Body of pancreas (tissue), 4 donors: ENCODE data around the gene IGSF8.
A peak's percentile ranks its signal among the peaks of the same experiment; 100 is the strongest.

Experiments used
- POLR2A ChIP-seq, 3 donors: fragments of 450-650 bp; IDR thresholded peaks; one replicate each; pipeline ENCODE4 v1.6.1; 2016; ENCODE audit warnings: antibody characterized with exemption in 3 of 3, mild to moderate bottlenecking in 2 of 3
- TF ChIP-seq, protein P1 (sequence below), 7 experiments: fragments of 450-650 bp in 4 of 7; fragments of 200-600 bp in 3 of 7; sonication (generic) in 3 of 7; IDR thresholded peaks; one replicate each; pipeline ENCODE4 v1.5.1; 2016 to 2019; ENCODE audit warnings: antibody characterized with exemption in 7 of 7

DNA sequence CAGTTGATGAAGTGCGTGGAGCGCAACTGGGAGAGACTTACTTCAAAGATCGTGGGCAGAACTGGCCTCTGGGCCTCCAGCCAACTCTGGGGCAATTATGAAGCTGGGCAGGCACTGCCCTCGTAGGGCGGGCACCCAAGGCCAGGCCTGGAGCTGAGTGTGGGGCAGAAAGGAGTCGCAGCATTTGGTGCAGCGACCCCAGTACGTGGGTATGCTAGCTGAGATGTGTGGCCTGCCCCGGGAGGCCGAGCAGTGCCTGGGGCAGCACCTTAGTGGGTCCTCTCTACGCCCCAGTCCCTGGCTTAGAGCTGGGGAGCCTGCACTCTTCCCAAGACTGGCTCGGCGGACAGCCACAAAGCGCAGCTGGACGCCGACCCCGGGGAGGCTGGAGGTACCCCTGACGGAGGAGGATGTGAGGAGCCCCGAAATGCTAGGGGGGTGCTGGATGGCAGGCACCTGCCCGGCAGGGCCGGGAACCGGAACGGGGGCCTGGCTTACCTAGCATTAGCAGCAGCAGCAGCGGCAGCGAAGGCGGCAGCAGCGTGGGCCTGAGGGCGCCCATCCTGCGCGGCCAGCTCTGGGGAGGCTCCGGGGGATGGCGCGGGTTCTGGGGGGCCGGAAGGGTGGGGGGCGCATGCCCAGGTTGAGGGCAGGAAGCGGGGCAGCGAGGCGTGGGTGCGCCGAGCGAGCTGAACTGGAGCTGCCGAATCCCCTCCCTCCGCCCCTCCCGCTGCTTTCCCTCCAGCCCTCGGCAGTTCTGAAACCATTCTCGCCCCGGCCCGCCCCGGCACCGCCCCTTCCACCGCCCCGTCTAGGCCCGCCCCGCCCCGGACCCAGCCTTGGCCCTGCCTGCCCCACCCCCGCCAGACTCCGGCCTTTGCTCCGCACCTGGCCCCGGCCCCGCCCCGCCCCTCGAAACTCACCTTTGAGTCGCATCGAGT is at the start of gene IGSF8:
- peak; percentile 34 to 64 (median 42) for TF ChIP-seq POLR2A (IDR thresholded peaks at IDR 0.05)
- TF ChIP-seq, protein P1, sequence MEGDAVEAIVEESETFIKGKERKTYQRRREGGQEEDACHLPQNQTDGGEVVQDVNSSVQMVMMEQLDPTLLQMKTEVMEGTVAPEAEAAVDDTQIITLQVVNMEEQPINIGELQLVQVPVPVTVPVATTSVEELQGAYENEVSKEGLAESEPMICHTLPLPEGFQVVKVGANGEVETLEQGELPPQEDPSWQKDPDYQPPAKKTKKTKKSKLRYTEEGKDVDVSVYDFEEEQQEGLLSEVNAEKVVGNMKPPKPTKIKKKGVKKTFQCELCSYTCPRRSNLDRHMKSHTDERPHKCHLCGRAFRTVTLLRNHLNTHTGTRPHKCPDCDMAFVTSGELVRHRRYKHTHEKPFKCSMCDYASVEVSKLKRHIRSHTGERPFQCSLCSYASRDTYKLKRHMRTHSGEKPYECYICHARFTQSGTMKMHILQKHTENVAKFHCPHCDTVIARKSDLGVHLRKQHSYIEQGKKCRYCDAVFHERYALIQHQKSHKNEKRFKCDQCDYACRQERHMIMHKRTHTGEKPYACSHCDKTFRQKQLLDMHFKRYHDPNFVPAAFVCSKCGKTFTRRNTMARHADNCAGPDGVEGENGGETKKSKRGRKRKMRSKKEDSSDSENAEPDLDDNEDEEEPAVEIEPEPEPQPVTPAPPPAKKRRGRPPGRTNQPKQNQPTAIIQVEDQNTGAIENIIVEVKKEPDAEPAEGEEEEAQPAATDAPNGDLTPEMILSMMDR (IDR thresholded peaks at IDR 0.05), result no peak
